Psoas muscle (tissue), 8 donors: ENCODE measurements around the gene JADE3. TPM values are rescaled to one million over a fixed set of nuclear protein-coding genes. Genes with fewer than 3 reads are reported as not detected.

Experiments
- ATAC-seq, 4 donors: fragments of 200-7000 bp; cut with Tn5 transposase; one replicate each; pipeline ENCODE4 v1.9.1; 2020; ENCODE audit warnings: moderate library complexity in 3 of 4, mild to moderate bottlenecking in 2 of 4
- DNase-seq, 2 donors: peaks; one replicate each; pipeline ENCODE4 v3.0.0-alpha.2; 2020
- H3K27ac ChIP-seq: fragments of 200-600 bp; one replicate; pipeline ENCODE4 v1.8.0; 2022
- H3K27me3 ChIP-seq, 3 donors: fragments of 200-600 bp in 1 of 3; one replicate each; pipeline versions ENCODE4 v1.6.1 to v1.8.0; 2013 to 2022; ENCODE audit warnings: low read length in 2 of 3, mild to moderate bottlenecking in 2 of 3, moderate library complexity in 1 of 3; ENCODE audit not compliant: insufficient read depth in 3 of 3
- H3K36me3 ChIP-seq, 2 donors: fragments of 200-600 bp in 1 of 2; one replicate each; pipeline versions ENCODE4 v1.6.1 to v1.8.0; 2013 to 2022; ENCODE audit warnings: low read depth in 1 of 2, mild to moderate bottlenecking in 1 of 2, moderate library complexity in 1 of 2; ENCODE audit not compliant: insufficient read depth in 1 of 2
- H3K4me1 ChIP-seq: fragments of 200-600 bp; one replicate; pipeline ENCODE4 v1.8.0; 2022
- H3K4me3 ChIP-seq: fragments of 200-600 bp; one replicate; pipeline ENCODE4 v1.8.0; 2022; ENCODE audit warnings: mild to moderate bottlenecking
- H3K9me3 ChIP-seq: fragments of 200-600 bp; one replicate; pipeline ENCODE4 v1.8.0; 2022
- CTCF ChIP-seq: fragments of 200-600 bp; IDR thresholded peaks from one replicate; pipeline ENCODE4 v1.8.0; 2022; ENCODE audit warnings: antibody characterized with exemption
- WGBS, 3 donors: extraction: QIAGEN DNeasy Blood & Tissue Kit; methylation state at CpG; one replicate each; pipeline versions ENCODE4 v1.1.6 to v1.1.7; 2013; 5-methylcytosine and 5-hydroxymethylcytosine counted together
- intact Hi-C, 2 donors: fragments of 100-400 bp; cut with DNase I; formaldehyde crosslinking; loops; one replicate each; pipeline versions ENCODE4 v1.11.0 to v1.14.2; 2022
- polyA plus RNA-seq, 3 donors: library from polyadenylated mRNA; stranded (reverse); fragments of 200-250 nt; gene quantifications; one replicate each; pipeline ENCODE4 v1.2.3, GENCODE V29; 2013
- total RNA-seq, 4 donors: library from RNA; stranded (reverse); fragmentation: NEBNext Ultra II Directional in 2 of 4; extraction: Animal tissue kit (Norgen Biotek cat#: 25700) in 2 of 4; gene quantifications; one replicate each; pipeline versions ENCODE4 v1.2.1 to v1.2.4, GENCODE V29; 2021 to 2023
- donor health status: healthy with polysubstance abuse.
- donor health status: DM: no; HTN: no; CAD: no; lungs with moderate emphysema.
- donor health status: Bipolar disorder and iron deficiency.
- donor health status: healthy.
- donor health status: DM: yes; HTN: yes; CAD: no.
- donor health status: DM: no; HTN: no; CAD: no.
- donor health status: DM: no; HTN: no; CAD: no.
- donor health status: DM: yes; HTN: yes; CAD: no.

JADE3 gene
- total and polyA plus RNA-seq, 7 donors = 1.2 to 2.8 (median 1.8) TPM

GRCh38 chrX:46929439-46930261 is 17.4 kb downstream of the JADE3 start:
- Histone ChIP-seq H3K4me3 (no peak overlapping the region), H3K36me3 (no peaks in the 10 kb centered on the region), H3K9me3 (no peaks in the 10 kb centered on the region), H3K27ac (no peak overlapping the region), H3K27me3 (peaks cover 0 to 5% (median 0%) of the 10 kb centered on the region in 3 donors), H3K4me1 (no peaks in the 10 kb centered on the region)
- ATAC-seq (no peak), DNase-seq (no peak)
- intact Hi-C loops = no loop called here
- no peak for TF ChIP-seq CTCF
- 70 to 88% (median 86%) methylated on average over 3 of the region's 3 CpGs for WGBS, 3 donors

- Histone ChIP-seq H3K27ac (no peak overlapping the region), H3K9me3 (no peaks in the 10 kb centered on the region), H3K36me3 (no peaks in the 10 kb centered on the region), H3K4me3 (no peak overlapping the region), H3K4me1 (no peaks in the 10 kb centered on the region), H3K27me3 (no peaks in the 10 kb centered on the region)
- intact Hi-C loops = no loop called here
- no peak for DNase-seq
- 65 to 83% (median 69%) methylated on average over 4 of the region's 4 CpGs for WGBS, 3 donors
- TF ChIP-seq CTCF = no peak
- ATAC-seq = no peak
Measured at GRCh38 chrX:46935295-46935694, 23.1 kb downstream of the JADE3 start.

GRCh38 chrX:46938589-46938988 is 26.4 kb downstream of the JADE3 start:
- intact Hi-C loops = no loop called here

GRCh38 chrX:46941341-46941740 is 29.1 kb downstream of the JADE3 start:
- Histone ChIP-seq H3K4me1 (no peaks in the 10 kb centered on the region), H3K9me3 (no peaks in the 10 kb centered on the region), H3K27ac (no peak overlapping the region), H3K36me3 (no peaks in the 10 kb centered on the region), H3K27me3 (no peaks in the 10 kb centered on the region), H3K4me3 (no peak overlapping the region)
- no peak for DNase-seq
- intact Hi-C loops = no loop called here
- no peak for TF ChIP-seq CTCF
- ATAC-seq = no peak

More at GRCh38 chrX:46938589-46938988, 26.4 kb downstream of the JADE3 start:
- Histone ChIP-seq H3K4me3 (no peak overlapping the region), H3K27ac (no peak overlapping the region), H3K4me1 (no peaks in the 10 kb centered on the region), H3K36me3 (no peaks in the 10 kb centered on the region), H3K9me3 (no peaks in the 10 kb centered on the region), H3K27me3 (no peaks in the 10 kb centered on the region)
- ATAC-seq = no peak
- WGBS, 3 donors = 76 to 92% (median 90%) methylated on average over 7 of the region's 7 CpGs
- TF ChIP-seq CTCF = no peak
- no peak for DNase-seq
